Neural crest cell (in vitro differentiated cells): Measurements from ENCODE around the gene FOXA2. TPM values are rescaled to one million over a fixed set of nuclear protein-coding genes. Genes with fewer than 3 reads are reported as not detected.
"Not testable (repeated sequence)": the region's sequence is repeated elsewhere in the genome, so short reads cannot be mapped to it uniquely, and the experiment has no call there.

ENCODE experiments used
- DNase-seq: peaks from one replicate; pipeline ENCODE4 v3.0.0; 2021; ENCODE audit warnings: low read depth, mixed read lengths, low spot score
- H3K27ac Mint-ChIP-seq: one replicate; pipeline ENCODE4 v1.8.0; 2021; ENCODE audit warnings: mild to moderate bottlenecking, mixed read lengths; ENCODE audit not compliant: unreplicated experiment
- H3K27me3 Mint-ChIP-seq: 2 replicates; pipeline ENCODE4 v1.8.0; 2021; ENCODE audit warnings: low read depth, mild to moderate bottlenecking, mixed read lengths
- H3K36me3 Mint-ChIP-seq: 2 replicates; pipeline ENCODE4 v1.8.0; 2021; ENCODE audit warnings: low read depth, mild to moderate bottlenecking, mixed read lengths
- H3K4me1 Mint-ChIP-seq: 2 replicates; pipeline ENCODE4 v1.8.0; 2021; ENCODE audit warnings: mixed read lengths
- H3K4me3 Mint-ChIP-seq: one replicate; pipeline ENCODE4 v1.8.0; 2021; ENCODE audit warnings: mild to moderate bottlenecking, mixed read lengths
- H3K9me3 Mint-ChIP-seq: 2 replicates; pipeline ENCODE4 v1.8.0; 2021; ENCODE audit warnings: mixed read lengths
- total RNA-seq: library from RNA; stranded (reverse); gene quantifications from 2 replicates; pipeline ENCODE4 v1.2.1, GENCODE V29; 2021
- TF ChIP-seq, protein P1 (sequence below): fragments of 200-600 bp; sonication (generic); conservative IDR thresholded peaks from 2 replicates; pipeline ENCODE4 v1.5.0; 2021; ENCODE audit warnings: antibody characterized with exemption, mild to moderate bottlenecking

The FOXA2 gene
- total RNA-seq, 1 donor from 2014 or later, result 0.09 TPM

DNA sequence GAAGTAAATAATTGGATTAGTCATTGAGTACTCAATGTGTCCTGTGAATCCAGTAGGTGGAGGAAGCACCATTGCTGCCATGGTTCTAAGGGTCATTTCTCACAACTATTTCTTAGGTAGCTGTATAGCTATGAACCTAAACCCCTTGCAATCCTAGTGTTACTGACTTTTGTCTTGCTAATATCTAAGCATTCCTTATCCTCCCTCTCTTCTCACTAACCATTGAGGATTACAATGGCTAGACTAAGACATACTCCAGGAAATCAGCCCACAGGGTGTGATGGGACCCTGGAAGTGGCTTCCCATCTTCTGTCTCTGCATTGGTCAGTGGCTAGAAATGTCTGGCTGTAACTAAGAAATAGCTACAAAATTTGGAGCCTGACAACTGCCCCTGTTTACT lies 27.3 kb upstream of the FOXA2 start:
- no peak for DNase-seq
- H3K27me3 Mint-ChIP-seq, result peaks cover 81% of the 10 kb centered on the region
- TF ChIP-seq, protein P1, sequence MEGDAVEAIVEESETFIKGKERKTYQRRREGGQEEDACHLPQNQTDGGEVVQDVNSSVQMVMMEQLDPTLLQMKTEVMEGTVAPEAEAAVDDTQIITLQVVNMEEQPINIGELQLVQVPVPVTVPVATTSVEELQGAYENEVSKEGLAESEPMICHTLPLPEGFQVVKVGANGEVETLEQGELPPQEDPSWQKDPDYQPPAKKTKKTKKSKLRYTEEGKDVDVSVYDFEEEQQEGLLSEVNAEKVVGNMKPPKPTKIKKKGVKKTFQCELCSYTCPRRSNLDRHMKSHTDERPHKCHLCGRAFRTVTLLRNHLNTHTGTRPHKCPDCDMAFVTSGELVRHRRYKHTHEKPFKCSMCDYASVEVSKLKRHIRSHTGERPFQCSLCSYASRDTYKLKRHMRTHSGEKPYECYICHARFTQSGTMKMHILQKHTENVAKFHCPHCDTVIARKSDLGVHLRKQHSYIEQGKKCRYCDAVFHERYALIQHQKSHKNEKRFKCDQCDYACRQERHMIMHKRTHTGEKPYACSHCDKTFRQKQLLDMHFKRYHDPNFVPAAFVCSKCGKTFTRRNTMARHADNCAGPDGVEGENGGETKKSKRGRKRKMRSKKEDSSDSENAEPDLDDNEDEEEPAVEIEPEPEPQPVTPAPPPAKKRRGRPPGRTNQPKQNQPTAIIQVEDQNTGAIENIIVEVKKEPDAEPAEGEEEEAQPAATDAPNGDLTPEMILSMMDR, result no peak
- H3K9me3 Mint-ChIP-seq, result peaks cover 7% of the 10 kb centered on the region
- peaks cover 4% of the 10 kb centered on the region for H3K4me1 Mint-ChIP-seq
- no peak overlapping the region for H3K4me3 Mint-ChIP-seq
- no peak overlapping the region for H3K27ac Mint-ChIP-seq
- no peaks in the 10 kb centered on the region for H3K36me3 Mint-ChIP-seq

DNA sequence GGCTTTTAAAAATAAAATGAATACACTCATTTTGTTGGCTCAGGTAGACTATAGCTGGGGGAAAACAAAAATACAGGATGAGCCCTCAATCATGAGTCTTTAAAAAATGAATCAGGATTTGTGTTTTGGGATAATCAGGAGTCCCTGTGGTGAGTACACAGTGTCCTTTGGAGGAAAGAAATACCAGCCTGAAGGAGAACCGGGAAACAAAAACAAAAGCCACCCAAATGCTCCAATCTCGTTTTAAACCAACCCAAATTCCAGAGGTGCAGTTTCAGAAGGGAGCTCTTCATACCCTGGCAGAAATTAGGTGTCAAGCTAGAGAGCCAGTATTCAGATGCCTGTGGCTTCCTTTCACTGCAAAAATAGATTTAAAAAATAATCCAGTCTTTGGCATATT lies 23.3 kb upstream of the FOXA2 start:
- TF ChIP-seq, protein P1, result no peak
- no peak for DNase-seq
- no peaks in the 10 kb centered on the region for H3K4me1 Mint-ChIP-seq
- peaks cover 4% of the 10 kb centered on the region for H3K9me3 Mint-ChIP-seq
- no peak overlapping the region for H3K4me3 Mint-ChIP-seq
- H3K27ac Mint-ChIP-seq, result no peak overlapping the region
- peaks cover 84% of the 10 kb centered on the region for H3K27me3 Mint-ChIP-seq
- no peaks in the 10 kb centered on the region for H3K36me3 Mint-ChIP-seq

DNA sequence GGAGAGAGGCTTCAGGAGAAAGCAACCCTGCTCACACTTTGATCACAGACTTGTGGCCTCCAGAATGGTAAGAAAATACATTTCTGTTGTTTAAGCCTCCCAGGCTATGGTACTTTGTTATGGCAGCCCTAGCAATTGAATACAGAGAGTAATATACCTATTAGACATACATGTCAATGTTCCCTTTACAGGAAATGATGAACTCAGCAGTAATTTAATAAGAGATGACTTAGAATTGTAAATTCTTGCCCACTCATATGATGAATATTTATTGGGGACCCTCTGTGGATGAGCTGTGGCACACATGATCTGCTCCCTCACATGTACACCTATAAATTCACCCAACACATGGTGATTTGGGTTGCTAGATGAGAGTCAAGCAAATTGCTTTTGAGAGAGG lies 20.4 kb upstream of the FOXA2 start:
- DNase-seq, result no peak
- H3K4me3 Mint-ChIP-seq, result no peak overlapping the region
- H3K36me3 Mint-ChIP-seq, result no peaks in the 10 kb centered on the region
- no peaks in the 10 kb centered on the region for H3K4me1 Mint-ChIP-seq
- TF ChIP-seq, protein P1, result no peak
- H3K9me3 Mint-ChIP-seq, result no peaks in the 10 kb centered on the region
- peaks cover 84% of the 10 kb centered on the region for H3K27me3 Mint-ChIP-seq
- no peak overlapping the region for H3K27ac Mint-ChIP-seq

DNA sequence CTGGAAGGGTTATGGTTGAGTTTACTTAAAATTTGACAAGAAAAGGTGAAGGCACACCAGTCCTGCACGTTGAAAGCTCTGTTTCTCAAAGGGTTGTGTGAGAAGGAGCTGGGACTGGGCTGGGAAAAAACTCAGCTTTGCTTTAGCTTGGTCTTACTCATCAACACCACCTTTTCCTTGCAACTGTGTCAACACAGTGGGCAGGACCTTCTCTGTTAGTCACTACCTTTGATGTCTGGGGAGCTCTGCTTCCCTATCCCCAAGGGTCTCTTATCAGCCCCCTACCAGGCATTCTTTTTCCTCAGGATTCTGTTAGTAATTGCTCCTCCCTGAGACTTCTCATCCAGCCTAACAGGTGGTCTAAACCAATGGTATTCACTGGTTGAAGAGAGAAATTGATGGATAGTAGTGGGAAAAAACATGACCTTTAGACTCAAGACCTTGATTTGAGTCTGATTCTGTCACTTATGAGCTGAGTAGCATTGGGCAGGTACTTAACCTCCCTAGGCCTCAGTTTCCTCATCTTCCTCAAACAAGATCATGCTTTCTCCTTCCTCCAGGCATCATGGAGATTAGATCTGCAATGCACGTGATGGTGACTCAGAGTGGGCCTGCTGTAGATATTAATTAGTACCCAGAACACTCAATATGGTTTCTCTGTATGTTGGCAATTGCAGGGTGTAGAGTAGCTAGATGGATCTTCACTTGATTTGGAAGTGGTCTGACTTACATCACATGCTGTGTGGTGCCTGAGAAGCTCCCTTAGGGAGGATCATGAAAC lies 17.2 kb upstream of the FOXA2 start:
- H3K27me3 Mint-ChIP-seq, result peaks cover 78% of the 10 kb centered on the region
- no peaks in the 10 kb centered on the region for H3K36me3 Mint-ChIP-seq
- no peak overlapping the region for H3K27ac Mint-ChIP-seq
- no peak overlapping the region for H3K4me3 Mint-ChIP-seq
- no peak for DNase-seq
- no peaks in the 10 kb centered on the region for H3K9me3 Mint-ChIP-seq
- TF ChIP-seq, protein P1, result no peak
- no peaks in the 10 kb centered on the region for H3K4me1 Mint-ChIP-seq

DNA sequence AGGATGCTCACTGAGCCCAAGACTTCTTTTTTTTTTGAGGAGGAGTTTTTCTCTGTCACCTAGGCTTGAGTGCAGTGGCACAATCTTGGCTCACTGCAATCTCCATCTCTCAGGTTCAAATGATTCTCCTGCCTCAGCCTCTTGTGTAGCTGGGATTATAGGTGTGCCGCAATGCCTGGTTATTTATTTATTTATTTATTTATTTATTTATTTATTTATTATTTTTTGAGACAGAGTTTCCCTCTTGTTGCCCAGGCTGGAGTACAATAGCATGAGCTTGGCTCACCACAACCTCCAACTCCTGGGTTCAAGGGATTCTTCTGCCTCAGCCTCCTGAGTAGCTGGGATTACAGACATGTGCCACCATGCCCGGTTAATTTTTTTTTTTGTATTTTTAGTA lies 14.9 kb upstream of the FOXA2 start:
- not testable (repeated sequence) for H3K4me3 Mint-ChIP-seq, H3K9me3 Mint-ChIP-seq
- H3K27me3 Mint-ChIP-seq, result peaks cover 80% of the 10 kb centered on the region

DNA sequence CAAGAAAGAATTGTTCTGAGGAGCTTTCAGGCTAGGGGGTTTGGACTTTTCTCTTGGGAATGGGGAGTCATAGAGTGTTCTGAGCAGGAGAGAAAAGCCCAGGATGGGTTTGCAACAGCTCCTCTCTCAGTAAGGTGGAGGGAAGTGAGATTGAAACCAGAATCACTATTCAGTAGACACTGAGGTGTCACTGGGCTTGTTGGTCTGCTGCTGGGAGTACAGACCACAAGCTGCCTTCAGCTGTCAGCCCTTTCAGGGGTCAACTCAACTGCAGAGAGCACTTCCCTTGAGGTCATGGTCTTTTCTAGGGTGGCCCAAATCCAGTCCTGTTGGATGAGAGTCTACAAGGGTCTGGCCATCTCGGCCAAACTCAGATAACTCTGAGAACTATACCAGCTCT lies 12.9 kb upstream of the FOXA2 start:
- Mint-ChIP-seq H3K27me3 (peaks cover 80% of the 10 kb centered on the region), H3K9me3 (no peaks in the 10 kb centered on the region), H3K4me1 (no peaks in the 10 kb centered on the region), H3K36me3 (no peaks in the 10 kb centered on the region), H3K4me3 (no peak overlapping the region), H3K27ac (no peak overlapping the region)
- TF ChIP-seq, protein P1, result no peak
- no peak for DNase-seq

More for the DNA sequence above, 14.9 kb upstream of the FOXA2 start:
- DNase-seq, H3K4me1 Mint-ChIP-seq, H3K36me3 Mint-ChIP-seq, H3K27ac Mint-ChIP-seq: not testable (repeated sequence)
